KG1 (cell line): ENCODE data around the gene DMGDH.
A peak's percentile ranks its signal among the peaks of the same experiment; 100 is the strongest.

Experiments
- DNase-seq: peaks from one replicate; lab custom pipeline; 2025; lab: John Stamatoyannopoulos, UW

Gene DMGDH

DNA sequence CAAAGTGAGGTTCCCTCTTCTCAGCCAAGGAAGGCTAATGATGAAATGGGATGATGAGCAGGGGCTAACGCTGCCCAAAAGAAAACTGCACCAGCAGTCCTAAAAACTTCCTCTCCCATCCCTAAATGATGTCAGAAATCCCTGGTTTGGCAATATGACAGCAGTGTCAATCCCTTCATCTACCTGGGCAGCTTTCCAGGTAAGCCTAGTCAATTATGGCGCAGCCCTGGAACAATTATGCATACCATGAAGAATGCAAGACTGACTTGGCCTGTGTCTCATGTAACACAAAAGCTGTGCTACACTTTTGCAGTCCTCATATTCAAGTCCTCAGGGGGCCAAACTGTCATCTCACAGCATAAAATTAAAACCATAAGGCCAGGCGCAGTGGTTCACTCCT is 7.0 kb downstream of the DMGDH start:
- no peak for DNase-seq

DNA sequence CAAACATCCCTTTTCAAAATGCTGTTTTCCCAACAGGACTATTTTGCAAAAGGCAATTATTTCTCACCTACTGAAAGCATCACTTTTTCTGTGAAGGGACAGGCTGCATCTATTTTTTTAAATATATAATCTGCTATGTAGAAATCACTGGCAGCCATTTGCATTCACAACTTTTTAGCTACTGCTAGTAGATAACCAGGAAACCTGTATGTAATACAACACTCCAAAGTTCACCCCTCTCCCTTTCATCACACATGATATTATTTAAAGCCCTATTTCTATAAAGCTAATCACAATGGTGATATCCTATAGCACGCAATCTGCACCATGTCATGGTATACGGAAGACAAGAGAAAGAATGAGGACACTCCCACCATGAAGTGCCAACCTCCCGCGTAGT is 9.8 kb downstream of the DMGDH start:
- no peak for DNase-seq

DNA sequence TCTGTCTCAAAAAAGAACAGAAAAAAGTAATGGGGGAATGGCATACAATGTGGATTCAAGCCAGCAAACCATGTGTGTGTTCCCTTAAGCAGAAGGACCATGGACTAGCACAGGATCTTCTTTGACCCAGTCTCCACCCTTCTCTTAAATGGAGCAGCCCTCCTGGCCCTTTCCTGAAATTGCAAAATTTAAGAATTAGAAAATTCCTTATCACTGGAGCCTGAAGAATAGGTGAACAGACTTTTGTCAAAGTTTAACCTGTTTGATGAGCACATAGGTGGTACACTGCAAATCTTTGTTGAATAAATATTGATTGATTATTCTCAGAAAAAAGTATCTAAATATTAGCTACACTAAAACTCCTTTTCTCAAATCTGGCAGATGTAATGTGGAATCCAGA is 12.6 kb downstream of the DMGDH start:
- no peak for DNase-seq

DNA sequence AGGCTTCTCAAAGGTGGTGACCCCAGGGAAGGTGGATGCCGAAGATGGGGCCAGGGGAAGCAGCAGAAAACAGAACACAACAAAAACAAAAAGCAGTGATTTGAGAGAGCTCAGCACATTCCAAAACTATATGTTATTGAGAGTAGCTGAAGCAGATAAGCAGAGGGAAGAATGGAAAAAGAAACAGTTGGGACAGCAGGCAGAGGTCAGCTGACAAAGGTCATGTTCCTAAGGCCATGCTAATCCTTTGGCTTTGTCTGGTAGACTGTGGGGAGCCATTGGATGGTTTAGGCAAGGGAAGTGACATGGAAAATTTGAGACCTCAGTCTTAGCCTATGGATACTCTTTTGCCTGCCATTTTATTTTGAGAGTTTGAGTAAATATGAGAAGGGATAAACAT is 14.5 kb downstream of the DMGDH start:
- no peak for DNase-seq

DNA sequence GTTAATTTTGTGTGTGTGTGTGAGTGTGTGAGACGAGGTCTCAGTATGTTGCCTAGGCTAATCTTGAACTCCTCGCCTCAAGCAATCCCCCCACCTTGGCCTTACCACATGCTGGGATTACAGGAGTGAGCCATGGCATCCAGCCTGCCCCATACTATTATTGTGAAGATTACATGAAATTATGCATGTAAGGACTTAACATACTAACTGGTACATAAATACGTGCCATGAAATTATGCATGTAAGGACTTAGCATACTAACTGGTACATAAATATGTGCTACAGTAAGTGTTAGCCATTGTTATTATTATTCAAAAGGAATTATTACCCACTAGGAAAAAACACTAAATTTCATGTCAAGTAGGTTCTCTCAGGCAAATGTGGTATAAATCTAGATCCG is 16.2 kb downstream of the DMGDH start:
- no peak for DNase-seq

DNA sequence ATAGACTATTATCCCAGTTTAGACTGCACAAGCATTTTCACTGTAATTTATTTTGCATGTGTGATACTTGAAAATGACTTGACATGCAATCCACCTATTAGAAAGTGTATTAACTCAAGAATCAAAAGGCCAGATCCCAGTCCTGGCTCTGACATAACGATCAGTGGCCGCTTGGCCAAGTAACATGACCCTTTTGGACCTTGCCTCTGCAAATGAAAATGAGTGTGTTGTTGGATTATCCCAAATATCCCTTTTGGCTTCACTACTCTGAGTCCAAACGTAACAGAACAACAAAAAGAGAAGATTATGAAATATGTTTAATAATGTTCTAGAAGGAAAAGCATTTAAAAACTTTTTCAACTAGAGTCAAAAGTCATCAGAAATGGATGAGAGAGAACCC is 19.0 kb downstream of the DMGDH start:
- DNase-seq = no peak

DNA sequence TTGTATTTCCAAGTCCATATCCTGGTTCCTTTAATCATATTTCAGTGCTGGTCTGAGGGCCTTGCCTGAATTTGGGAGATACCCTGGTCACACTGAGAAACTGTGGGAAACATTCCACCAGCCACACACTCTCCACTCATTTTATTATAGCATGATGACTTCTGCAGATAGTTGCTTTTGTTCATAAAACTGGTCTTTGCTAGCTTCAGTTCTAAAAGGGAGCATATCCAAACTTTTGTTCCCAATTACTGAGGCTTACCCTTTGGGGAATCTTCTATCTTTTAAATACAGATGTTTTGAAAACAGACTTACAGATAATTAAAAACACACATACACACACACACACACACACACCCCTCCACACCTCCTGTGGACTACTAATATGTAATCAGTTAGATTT is 21.0 kb downstream of the DMGDH start:
- no peak for DNase-seq

DNA sequence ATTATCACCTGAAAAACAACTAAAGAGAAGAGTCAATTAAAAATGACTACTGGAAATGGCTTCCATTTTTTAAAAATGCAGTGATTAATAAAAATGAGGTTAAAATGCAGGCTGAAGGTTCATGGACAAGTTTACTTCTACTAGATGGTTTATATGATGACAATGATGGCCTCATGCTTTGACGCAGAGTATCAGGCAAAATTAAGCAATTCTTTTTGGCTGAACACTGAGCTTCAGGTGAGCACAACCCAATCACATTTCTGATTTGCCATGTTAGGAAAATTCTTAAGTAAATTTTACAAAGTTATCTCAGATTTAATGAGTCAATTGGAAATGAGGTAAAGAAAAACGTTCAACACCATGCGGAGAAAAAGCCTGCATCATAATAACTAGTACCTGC is 22.3 kb downstream of the DMGDH start:
- DNase-seq = no peak

DNA sequence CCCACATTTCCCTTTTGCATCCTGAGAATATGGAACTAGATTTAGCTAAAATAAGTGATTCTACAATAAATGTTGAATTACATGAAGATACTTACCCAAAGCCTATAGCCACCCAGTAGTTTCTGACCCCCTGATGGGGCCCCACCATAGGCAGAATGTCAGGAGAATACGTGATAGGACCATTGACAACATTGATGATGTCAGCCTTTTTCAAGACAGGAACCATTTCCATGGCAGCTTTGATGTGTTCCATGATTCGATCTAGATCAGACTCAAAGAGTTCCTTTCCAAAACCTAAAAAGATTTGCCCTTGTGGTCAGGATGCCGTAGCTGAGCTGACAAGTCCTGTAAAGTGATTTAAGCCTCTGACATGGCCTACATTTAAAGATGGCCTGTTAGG is 27.3 kb downstream of the DMGDH start:
- DNase-seq = no peak

DNA sequence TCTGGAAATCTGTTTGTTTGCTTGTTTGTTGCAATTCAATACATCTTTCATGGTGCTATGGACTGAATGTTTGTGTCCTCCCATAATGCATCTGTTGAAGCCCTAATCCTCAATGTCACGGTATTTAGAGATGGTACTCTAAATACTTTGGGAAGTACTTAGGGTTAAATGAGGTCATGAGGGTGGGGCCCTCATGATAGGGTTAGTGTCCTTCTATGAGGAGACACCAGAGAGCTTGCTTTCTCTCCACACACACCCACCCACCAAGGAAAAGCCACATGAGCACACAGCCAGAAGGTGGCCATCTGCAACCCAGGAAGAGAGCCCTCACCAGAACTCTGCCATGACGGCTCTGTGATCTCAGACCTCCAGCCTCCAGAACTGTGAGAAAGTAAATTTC is 32.7 kb downstream of the DMGDH start:
- DNase-seq = no peak

DNA sequence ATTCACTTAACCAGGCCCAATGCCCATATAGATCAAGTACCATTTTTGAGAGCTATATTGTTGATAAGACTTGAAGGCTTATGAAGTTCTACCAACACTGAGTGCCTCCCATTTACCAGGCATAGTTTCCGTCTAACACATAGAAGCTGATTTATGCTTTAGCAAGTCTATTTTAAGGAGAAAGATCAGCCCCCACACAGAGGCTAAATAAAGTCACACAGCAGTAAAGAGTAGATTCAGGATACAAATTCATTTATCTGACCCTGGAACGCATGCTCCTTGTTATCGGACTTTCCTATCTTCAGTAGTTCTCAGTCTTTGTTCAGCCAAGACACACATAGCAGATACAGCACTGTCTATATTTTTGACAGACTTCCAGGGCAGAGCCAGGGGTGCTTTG is 34.2 kb downstream of the DMGDH start:
- DNase-seq = no peak

DNA sequence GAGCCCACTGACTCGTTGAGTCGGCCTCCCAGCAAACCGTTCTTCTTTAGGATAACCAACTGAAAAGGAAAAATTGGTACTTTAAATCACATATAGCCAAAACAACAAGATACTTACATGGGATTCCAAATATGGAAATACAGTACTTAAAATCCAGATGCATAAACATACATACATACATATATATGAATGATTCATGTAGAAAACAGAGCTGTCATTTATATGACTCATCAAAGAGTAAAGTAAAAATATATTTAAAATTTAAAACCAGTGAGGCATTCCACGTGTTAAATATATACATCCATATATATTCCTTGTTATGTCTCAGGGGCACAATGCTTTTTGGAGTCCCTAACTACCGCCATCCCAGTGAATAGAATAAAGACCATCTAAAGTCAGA is 36.7 kb downstream of the DMGDH start:
- DNase-seq = no peak

DNA sequence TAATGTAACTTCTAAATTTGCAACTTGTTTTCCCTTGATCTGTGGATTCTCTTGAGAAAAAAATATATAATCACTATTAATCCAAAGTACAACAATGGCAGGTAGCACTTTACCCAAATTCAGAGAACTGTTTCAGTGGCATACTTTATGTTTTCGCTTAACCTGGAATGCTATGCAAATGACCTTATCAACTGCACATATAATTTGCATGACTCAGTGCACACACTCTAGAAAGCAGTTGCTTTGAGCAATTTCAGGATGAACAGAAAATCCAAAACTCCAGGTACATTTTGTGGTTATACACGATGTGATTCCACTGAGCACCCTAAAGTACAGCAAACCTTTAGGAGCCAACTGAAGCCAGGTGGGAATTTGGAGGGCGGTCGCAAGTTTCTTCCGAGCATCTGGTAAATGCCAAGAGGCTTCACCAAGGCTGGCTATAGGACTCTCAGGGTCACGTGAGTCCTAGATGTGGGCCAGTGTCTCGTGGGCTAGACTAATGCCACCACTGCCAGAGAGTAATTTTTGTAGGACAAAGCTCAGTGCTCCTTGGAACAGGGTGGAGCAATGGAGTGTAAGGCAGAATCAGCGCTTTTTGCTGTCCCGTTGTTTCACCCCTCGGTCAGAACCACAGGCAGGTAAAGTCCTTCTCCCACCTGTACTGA is 37.3 kb downstream of the DMGDH start:
- DNase-seq = no peak

DNA sequence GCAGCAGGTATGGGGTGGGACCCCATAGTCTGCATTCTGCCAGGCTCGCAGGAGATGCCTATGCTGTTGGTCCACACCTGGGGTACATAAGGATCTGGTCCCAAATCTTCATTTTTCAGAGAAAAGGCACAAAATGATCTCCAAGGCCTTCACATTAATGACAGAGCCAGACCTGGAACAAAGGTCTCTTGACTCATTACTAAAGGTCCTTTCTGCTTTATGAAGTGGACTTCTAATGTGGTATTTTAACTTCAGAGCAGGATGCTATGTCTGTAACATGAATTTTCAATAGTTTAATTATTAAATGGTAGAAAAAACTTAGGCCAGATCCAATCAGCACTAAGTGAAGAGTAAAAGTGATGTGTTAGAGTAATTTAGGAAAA is 38.0 kb downstream of the DMGDH start:
- DNase-seq = no peak

DNA sequence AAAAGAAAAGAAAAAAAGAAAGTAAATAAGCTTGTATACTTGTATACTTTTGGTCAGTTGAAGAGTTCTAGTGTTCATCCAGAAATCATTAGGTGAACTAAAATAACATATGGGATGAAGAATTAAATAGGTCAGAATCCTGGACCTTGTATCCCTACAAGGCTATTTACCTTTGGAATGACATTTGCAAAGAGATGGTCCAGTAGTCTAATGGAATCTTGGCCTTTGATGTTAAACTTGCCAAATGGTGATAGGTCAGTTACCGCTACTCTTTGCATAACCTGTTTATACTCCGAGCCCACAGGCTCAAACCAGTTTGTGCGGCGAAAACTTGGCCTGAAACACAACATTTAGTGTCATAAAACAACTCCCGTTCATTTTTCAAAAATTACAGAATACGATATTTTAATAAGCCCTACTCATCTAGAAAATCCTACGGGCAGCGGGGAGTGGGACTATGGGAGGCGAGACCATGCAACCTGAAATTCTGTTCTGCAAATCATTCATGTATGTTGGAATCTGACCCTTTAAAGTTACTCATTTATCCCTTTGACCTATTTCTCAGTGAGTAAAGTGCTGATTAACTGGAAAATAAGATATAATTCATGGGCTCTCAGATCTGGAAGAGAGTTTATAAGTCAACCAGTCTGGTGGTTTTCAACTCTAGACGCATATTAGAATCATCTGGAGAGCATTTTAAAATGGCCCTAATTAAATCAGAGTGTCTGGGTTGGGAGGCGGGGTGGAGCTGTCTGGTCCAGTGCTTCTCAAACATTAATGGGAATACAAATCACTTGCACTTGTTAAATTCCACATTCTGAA is 38.6 kb downstream of the DMGDH start:
- DNase-seq = no peak

DNA sequence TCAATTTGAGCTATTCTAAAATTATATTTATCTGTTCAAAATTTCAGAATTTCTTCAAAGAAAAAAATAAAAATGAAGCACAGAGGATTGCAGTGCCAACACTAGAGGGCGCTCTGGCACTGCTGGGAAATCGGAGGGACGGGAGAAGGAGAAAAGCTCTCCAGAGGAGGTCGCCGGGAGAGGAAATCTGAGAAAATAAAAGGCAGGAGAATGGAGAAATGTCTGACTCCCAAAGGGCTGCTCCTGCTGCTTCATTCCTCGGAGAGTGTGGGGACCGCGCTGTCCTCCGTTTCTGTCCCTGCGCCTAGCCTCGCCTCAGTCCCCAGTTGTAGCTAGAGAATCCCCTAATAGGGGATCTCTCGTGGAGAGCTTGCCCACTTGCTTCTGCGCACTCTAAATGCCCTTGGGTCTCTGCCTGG is 44.4 kb downstream of the DMGDH start:
- DNase-seq = peak; percentile 5

DNA sequence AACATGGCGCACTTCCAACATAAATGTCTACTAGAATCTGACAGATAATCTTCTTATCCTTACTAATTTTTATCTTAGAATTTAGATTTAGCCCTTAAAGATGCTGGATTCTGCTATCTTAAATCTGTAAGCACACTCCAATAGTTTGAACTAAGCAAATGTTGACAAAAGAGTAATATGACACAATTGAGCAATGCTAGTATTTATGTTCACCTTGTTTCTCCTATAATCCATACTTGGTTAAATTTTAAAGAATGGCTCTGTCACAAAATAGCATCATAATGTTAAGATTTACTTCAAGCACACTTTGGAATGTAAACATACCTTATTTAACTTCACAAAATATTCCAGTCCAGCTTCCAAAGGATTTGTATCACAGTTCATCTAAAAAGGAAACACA is 45.5 kb downstream of the DMGDH start:
- no peak for DNase-seq

DNA sequence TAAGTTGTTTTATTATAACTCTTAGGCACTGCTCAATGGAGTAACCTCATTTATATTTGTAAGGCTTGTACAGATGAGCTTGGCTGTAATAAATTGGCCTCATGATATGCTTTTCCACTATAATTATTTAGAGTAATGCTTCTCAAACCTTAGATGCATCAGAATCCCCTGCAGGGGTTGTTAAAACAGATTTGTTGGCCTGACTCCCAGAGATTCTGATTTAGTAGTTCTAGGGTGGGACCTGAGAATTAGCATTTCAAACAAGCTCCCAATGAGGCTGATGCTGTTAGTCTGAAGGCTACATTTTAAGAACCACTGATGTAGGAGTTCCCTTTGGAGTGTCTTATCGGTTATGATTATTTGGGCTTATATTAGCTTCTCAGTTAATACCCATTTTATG is 46.1 kb downstream of the DMGDH start:
- DNase-seq = no peak

DNA sequence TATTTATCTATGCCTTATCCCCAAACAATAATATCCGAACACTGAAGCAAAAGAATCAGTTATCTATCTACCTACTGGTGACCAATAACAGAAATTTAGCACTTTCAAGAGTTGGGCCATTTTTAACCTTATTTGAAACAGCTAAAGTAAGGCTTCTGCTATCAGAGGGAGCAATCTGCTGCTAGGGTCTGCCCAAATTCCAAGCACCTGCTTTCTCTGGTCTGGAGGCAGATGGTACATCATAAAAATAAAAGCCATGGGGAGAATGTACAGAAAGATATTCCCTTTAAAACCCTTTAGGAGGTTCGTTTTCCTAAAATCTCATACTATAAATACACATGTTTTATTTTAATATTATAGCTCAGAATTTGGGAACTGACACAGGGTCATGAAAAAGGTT is 46.7 kb downstream of the DMGDH start:
- no peak for DNase-seq

DNA sequence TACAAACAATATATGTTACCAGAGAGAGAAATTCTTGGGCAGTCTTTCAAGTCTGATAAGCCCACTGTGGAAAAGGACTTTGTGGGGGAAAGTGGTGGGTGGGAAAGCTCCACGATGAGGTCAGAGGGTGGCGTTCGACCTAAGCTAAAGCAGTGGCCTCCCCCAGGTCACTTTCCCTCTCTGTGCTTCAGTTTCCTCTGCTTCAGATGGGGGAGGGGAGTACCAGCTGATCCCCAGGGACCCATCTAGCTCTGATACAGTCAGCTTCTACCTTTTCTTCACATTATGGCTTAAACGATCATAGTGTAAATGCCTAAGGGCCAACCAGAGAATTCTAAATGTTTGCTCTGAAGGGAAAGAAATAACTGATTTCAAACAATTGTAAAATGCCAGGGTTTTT is 47.7 kb downstream of the DMGDH start:
- DNase-seq = no peak

DNA sequence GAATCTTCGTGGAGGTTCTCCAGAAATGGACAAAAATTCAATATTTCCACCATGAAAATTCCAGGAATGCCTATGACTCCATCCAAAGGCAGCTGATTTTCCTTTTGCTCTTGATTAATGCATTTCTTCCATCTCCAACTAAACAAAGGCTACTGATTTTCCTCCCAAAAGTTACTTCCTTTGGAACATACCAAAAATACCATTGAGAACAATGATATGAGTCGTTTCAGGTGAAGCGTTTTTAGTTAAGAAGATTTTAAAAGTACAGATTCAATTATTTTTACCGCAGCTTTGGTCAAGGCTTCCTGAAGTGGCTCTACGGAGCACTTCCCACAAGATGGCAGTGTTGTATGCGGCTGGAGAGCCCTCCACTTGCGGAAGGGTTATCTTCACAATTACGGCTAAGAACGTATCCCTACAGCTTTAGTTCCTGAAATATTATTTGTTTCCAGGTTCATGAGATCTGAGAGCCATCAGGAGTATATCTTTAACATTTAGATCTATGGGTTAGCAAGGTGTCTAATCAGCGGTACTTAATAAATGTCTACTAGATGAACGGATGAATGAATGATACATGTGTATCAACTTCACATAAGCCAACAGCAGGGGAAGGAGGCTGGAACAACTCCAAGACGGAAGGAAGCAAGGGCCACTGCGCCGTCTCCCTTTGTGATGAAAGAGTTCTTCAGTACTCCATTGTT is 48.5 kb downstream of the DMGDH start:
- DNase-seq = peak; percentile 49

DNA sequence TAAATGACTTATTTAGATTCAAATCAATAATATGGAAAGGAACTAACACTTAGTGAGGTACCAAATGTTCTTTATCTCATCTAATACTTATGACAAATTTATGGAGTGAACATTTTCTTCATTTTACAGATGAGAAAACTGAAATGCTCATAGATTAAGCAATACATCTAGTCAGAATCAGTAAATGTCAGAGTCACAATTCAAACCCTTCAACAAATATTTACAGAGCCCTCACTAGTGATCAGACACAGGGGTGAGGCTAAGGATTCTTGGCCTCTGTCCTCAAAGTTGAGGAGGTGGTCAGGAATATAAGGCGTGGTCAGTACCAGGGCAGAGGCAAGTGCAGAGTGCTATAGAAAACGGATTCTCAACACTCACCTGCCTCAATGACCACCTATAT is 54.8 kb downstream of the DMGDH start:
- DNase-seq = no peak

DNA sequence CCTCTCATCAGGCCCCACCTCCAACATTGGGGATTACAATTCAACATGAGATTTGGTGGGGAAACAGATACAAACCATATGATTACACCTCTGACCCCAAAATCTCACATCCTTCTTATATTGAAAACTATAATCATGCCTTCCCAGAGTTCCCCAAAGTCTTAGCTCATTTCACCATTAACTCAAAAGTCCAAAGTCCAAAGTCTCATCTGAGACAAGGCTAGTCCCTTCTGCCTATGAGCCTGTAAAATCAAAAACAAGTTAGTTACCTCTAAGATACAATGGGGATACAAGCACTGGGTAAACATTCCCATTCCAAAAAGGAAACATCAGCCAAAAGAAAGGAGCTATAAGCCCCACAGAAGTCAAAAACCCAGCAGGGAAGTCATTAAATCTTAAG is 57.6 kb downstream of the DMGDH start:
- DNase-seq = no peak
